GM21737 (cell line): Measurements from ENCODE around the gene MYB.
"Not testable (repeated sequence)": the region's sequence is repeated elsewhere in the genome, so short reads cannot be mapped to it uniquely, and the experiment has no call there.

Source experiments
- ATAC-seq: cut with Tn5 transposase; IDR thresholded peaks from one replicate; pipeline ENCODE4 v1.9.1; 2021; ENCODE audit warnings: mild to moderate bottlenecking, moderate library complexity; ENCODE audit not compliant: unreplicated experiment

Gene MYB

DNA sequence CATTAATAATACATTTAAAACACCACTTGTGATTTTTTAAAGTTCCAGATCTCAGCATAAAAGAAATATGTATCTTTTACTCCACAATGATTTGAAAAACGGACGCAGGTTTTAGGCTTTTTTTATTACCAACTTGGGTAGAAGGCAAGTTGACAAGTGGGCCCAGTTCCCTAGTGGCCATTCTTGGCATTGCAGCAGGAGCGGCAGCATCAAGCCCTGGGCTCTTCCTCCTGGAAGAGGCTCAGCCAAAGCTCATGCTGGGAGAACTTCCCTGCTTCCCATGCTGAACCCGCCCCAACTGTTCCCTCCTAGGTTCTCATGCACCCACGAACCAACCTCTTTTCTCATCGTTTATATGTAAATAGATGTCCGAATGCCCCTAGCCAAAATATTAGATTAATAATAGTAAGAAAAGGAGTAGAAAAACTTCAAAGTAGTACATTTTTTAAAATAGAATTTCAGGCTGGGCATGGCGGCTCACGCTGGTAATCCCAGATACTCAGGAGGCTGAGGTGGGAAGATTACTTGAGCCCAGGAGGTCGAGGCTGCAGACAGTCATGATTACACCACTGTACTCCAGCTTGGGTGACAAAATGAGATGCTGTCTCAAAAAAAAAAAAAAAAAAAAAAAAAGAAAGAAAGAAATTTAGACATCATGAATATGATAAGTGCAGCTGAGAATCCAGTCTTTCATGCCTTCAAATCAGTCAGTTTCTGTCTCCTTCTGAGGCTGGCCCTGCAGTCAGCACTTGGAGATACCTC lies 18.2 kb upstream of the MYB start:
- no peak for ATAC-seq

DNA sequence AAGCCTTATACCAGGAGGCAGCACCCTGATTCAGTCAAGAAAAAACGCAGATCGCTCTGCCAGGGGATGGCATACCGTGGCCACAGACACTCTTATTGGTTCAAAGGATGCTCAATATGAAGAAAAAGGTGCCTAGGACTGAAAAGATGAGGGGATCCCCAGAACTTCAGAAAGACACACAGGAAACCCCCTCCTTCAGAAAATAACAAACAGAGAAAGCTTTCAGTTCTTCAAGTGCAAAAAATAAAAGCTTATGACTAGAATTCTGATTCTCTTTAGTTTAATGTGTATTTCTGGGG lies 17.7 kb upstream of the MYB start:
- ATAC-seq: peak; percentile 71

DNA sequence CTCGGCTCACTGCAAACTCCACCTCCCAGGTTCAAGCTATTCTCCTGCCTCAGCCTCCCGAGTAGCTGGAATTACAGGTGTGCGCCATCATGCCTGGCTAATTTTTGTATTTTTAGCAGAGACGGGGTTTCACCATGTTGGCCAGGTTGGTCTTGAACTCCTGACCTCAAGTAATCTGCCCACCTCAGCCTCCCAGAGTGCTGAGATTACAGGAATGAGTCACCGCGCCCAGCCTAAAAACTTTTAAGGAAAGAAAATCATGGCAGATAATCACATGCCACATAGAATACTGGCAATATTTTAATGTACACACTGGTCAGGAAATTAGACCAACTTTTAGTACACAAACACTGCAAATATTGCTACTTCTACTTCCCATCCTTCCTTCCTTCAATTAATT lies 16.7 kb upstream of the MYB start:
- not testable (repeated sequence) for ATAC-seq

DNA sequence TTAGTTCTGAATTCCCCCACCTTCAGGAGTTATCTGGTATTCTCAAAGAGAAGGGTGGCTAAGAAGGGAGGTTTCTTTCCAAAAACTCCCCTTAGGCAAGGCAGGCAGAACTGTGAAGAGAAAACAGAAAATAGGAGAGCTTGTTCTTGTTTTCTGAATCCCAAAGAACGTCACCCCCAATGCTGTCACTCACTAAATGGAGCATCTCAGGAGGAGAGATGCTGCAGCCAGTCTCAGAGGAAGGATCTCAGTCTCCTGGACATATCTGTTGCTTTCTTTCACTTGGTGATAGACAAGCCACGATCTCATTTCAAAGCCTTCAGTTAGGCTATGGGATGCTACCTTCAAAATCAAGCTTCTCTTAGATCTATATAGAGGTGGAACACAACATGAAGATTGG lies 16.1 kb upstream of the MYB start:
- ATAC-seq: no peak

DNA sequence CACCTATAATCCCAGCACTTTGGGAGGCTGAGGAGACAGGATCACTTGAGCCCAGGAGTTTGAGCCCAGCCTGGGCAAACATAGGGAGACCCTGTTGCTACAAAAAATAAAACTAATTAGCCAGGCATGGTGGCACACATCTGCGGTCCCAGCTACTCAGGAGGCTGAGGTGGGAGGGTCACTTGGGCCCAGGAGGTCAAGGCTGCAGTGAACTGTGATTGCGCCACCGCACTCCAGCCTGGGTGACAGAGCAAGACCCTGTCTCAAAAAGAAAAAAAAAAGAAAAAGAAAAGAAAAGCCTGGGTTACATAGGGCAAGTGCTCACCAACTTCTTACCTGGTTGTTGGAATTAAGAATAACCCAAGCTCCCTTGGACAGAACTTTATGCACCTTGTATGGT lies 14.6 kb upstream of the MYB start:
- no peak for ATAC-seq

DNA sequence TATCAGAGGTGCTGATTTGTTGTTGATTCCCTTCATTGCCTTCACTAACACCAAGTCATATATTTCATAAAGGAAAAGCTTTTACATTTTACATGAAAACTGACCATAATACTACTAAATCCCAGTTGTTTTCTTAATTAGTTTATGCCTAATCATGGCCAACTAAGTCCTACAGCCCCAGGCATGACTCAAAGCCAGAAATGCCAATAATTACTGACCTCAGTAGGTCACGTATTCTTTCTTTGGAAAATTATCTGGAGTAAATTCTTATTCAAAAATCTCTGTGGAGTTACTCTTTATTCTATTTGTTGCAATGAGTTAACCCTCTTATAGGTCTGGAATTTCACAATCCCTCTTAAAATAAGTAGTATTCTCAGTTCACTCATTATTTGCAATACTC lies 13.5 kb upstream of the MYB start:
- no peak for ATAC-seq

DNA sequence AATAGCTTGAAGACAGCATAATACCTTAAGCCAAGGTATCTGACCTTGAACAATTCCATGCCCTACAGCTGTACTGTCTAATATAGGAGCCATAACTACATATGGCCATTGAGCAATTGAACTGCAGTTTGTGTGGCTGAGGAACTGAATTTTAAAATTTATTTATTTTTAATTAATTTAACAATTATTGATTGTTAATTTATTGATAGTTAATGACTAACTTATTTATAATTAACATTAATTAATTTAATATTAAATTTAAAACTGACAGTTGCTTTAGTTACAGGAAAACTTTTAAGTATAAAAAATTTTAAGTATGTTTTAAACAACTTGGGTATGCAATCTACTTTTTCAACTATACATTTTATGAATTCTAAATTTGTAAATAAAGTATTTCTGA lies 12.3 kb upstream of the MYB start:
- no peak for ATAC-seq

DNA sequence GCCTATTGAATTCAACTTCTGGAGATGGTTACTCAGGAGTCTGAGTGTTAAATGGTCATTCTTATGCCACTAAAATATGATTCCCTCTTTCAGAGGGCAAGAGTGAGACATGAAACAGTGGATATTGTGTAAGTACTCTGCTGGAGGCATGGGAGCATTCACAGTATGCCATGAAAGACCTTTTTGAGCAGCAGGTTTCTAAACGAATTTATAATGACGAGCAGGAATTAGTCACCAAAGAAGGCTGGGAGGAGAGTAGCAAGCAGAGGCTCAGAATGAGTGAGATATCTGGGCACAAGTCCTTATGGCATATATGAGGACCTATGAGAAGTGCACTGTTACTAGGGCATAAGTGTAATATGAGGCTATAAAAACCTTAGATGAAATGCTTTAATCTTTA lies 10.9 kb upstream of the MYB start:
- no peak for ATAC-seq

DNA sequence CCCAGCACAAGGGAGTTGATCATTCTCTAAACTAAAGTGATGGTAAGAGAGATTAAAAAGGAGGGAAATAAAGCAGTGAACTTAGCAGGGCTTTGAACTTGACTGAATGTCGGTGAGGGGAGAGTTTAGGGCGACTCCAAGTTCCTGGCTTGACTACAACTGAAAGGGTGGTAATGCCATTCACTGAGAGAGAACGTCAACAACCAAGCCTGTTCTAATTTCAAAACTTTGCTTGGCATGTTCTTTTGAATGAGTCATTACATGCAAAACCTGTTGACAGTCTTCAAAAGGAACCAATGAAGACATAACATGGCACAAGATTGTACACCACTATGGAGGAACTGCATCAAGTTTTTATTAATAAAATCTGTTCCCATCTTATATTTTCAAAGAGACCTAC lies 10.3 kb upstream of the MYB start:
- no peak for ATAC-seq

DNA sequence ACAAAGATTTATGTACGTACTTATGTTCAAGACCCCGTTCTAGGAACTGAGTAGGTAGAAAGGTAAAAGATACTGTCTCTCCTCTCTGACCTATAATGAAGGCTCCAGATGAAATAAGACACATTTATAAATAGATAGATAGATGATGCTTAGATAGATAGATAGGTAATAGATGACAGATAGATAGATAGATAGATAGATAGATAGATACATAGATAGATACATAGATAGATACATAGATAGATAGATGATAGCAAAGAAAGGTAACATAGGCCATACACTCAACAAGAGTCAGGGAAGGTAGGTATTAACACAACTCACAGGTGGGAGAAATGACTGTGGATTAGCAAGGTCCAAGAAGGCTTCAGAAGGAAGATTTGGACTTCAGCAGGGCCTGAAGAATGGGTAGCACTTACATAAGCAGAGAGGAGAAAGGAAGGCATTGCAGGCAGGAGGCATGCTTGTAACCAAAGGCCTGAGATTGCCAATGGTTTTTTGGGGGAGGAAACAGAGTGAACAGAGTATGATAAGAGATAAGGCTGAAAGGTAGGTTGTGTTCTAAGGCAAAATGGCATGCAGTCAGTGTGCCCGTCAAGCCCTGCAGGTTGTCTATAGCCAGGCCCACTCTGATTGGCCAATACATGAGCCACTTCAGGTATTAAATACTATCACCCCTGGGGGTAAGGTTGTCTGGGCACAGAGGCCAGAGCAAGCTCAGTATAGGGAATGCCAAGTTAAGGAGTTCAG lies 7.7 kb upstream of the MYB start:
- no peak for ATAC-seq

DNA sequence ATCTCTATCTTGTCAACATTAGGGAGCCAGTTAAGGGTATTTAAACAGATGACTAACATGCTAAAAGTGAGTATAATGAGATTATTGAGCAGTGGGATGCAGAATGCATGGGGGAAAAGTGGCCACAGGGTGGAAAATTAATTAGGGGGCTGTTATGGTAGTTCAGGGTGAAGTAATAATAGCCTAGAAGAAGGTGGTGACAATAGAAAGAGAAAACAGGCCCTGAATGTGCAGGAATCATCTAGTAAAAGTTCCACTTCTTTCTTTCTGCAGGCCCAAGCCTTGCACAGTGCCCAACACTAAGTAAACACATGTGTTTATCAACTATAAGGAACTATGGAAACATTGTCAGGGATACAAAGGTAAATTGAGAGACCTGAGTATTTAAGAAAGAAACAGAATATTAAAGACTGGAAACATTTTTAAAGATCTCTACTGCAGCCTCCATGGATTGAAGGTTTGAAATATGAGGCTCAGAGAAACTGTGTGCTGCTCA lies 7.1 kb upstream of the MYB start:
- ATAC-seq: no peak

DNA sequence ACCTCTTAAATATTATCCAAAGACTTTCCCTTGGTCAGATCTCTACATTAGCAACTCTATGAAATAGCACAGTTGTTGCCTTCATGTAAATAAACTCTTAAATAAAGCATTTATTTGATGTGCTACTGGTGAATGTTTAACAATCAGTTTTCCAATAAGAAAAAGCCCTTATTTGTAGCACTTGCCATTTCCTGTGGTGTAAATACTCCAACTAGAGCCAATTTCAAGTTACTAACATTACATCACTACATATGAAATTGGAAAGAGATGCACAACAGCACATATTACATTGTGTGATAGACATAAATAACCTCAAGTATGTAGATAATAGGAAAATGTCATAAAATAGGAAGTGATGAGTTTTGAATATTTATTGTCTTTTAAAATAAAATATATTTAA lies 5.0 kb upstream of the MYB start:
- no peak for ATAC-seq

DNA sequence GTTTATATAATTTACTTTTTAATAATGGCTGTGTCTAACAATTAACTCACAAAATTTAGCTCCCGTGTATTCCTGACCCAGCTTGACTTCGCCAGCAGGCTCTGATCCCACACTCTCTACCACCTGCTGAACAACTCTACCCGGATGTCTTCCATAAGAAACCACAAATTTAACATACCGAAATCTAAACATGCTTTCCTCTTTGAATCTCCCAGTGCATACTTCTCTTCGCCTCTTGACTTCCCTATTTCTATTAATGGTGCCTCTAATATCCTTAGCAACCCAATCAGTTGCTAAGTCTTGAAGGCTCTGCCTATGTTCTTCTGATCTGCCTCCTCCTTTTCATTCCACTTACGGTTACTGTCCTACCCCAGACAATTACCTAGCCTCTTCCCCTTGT lies 4.6 kb upstream of the MYB start:
- no peak for ATAC-seq

DNA sequence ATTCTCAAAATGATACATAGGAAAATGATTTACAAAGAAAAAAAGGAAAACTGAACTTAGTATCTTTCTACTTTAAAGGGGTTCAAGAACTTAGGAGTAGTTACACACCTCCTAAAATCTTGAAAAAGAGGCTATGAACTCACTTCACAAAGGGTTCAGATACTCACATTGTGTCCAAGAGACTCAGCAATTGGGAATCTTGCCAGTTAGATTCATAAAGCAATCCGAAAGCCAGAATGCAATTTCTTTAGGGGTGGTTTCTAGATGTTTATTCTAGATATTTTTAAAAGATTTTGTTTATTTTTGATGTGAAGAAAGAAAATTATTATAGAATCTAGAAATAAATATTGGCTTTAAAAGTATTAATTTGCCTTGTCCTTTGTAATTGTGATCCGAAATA lies 1.7 kb upstream of the MYB start:
- no peak for ATAC-seq

DNA sequence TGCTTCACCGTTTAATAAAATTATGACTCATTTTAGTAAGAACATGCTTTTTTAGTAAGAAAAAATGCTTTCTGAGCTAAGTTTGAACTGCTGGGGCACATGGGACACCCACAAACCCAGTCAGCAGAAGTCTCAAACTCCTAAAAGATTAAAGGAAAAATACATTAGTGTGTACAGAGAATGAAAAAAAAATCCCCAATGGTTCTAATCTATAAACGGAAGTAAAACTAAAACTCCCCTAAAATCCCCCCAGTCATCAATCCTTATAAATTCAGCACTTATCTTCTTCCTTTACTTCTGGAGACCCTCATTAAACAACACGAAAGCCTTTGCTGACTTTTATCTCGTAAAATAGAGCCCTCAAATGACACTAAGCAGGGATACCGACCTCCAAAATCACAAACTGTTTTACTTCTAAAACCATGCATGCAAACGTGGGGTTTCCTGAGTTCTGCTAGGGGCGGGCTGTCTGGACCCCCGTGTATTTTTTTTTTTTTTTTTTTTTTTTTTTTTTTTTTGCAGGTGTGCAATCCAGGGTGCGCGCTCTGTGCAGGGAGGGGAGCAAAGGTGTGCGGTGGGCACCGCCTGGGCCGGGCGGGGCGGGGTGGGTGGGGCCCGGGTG lies 1.1 kb upstream of the MYB start:
- no peak for ATAC-seq

DNA sequence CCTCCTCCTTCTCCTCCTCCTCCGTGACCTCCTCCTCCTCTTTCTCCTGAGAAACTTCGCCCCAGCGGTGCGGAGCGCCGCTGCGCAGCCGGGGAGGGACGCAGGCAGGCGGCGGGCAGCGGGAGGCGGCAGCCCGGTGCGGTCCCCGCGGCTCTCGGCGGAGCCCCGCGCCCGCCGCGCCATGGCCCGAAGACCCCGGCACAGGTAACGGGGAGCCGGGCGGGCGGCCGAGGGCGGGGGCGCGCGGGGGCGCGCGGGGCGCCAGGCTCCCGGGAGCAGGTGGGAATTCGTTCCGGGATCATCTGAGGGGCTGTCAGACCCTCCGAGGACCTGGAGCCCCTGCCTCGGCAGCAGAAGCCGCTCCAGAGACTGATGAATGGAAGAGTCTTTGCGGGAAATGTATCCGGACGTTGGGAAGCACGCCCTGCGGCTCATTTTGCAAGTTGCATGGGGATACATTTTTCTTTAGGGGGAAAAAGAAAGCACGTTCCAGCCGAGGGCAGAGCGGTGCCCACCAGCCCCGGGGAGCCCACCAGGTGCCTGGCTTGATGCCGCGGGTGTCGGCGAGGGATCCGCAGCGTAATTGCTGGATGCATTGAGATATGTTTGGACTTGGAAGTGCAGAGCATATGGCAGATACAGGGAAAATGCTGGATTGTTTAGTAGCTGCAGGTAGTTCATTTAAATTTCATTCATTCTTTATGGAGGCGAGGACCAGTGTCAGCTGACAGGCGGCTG lies 394 bp downstream of the MYB start:
- peak; percentile 0 for ATAC-seq

DNA sequence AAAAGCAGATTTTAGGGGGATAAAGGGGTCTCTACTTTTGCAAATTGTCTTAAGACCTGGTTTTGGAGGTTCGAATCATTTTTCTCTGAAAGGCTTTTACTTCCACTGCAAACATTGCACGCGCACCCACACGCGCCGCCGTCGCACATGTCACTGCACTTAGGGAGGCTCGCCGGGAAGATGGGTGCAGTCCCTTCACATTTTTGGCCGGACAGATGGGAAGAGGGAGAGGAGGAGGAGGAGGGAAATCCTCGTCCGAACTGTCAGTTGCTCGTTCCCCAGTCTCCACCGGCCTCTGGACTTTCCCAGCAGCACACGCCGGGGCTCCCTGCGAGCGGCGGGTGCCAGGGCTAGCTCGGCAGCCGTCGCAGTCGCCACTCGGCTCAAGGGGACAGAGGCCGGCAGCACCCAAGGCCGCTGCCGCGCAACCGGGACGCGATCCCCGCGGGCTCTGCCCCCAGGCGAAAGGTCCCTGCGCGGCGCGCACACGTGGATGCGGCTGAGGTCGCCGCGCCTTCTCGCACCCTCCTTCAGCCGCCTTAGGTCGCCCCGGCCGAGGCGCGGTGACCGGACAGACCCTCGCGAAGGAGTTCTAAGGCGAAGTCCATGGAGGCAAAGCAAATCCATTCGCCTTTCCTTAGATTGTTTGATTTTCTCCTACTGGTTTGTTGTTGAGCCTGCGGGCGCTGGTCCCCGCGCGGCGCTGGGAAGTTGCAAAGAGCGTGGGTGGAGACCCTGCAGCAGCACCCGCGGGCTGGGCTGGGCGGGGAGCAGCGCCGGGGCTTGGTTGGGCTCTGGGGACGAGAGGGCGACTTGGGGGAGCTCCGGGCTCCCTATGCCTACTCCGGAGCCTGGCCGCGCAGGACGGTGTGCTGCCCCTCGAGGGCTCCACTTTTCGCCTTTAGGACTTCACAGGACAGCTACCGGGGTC lies 1.2 kb downstream of the MYB start:
- ATAC-seq: peak; percentile 9

DNA sequence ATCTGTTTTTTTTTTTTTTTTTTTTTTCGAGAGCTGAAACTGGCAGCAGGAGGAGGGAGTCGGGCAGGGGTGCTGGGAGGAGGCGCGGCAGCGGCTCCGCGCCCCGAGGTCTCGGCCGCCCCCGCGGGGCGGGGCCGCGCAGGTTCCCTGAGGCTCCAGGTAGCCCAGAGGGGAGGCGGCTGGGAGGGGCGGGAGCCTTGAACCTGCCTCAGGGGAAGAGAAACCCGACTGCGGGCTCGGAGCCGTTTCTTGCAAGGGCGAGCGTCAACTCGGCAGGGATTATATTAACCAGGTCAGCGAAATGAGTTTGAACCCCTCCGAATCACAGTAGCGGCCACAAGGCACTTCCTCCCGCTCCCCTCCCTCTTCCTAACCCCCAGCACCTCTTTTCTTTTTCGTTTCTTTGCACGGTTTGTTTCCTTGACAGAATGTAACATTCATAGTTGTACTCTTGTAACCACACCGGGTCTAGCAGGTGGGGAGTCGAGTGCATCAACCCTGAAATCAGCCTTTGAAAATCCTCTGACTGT lies 2.0 kb downstream of the MYB start:
- ATAC-seq: peak; percentile 49

DNA sequence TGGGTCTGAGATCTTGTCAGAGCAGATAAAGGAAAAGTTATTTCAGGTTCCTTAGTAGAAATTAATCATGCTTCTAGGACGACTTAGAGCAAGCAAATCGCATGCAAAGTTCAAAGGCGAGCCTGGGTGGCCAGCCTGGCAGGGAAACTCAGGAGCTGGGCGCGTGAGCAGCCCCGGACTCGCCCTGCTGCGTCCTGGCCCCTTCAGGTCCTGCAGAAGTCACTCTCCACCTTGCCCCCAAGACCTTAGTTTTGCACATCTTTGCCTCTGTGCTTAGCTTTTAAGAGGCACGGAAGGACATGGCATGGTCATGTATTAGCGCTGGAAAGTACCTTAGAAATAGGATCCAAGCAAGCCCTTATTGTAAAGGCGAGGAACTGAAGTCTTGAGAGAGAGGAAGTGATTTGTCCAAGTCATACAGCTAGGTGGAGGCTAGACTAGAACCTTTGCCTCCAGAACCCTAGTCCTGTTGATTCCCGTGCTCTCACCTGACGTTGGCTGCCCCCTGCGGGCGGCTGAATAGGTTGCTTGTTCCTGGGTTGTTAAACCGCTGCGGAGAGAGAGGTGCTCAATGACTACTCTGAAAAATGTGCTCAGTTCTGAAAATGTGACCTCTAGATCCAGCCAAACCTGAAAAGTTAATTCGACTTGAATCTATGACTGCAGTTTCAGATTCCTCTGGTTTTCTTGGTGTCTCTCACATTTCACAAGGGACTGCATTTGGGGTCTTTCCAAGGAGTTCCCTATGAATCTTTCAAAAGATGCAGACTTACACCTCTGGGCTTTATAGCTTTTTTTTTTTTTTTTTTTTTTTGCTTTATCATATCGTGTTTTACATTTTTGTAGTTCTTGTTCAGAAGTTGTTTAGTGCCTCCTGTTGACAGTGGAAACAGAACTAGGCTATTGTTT lies 2.7 kb downstream of the MYB start:
- ATAC-seq: peak; percentile 36
